GM19035 (cell line): ENCODE results near the gene NRM.
"Not testable (repeated sequence)": the region's sequence is repeated elsewhere in the genome, so short reads cannot be mapped to it uniquely, and the experiment has no call there.

Experiments
- ATAC-seq: cut with Tn5 transposase; IDR thresholded peaks from one replicate; pipeline ENCODE4 v1.9.1; 2021; ENCODE audit not compliant: unreplicated experiment

Gene NRM, protein sequence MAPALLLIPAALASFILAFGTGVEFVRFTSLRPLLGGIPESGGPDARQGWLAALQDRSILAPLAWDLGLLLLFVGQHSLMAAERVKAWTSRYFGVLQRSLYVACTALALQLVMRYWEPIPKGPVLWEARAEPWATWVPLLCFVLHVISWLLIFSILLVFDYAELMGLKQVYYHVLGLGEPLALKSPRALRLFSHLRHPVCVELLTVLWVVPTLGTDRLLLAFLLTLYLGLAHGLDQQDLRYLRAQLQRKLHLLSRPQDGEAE

DNA sequence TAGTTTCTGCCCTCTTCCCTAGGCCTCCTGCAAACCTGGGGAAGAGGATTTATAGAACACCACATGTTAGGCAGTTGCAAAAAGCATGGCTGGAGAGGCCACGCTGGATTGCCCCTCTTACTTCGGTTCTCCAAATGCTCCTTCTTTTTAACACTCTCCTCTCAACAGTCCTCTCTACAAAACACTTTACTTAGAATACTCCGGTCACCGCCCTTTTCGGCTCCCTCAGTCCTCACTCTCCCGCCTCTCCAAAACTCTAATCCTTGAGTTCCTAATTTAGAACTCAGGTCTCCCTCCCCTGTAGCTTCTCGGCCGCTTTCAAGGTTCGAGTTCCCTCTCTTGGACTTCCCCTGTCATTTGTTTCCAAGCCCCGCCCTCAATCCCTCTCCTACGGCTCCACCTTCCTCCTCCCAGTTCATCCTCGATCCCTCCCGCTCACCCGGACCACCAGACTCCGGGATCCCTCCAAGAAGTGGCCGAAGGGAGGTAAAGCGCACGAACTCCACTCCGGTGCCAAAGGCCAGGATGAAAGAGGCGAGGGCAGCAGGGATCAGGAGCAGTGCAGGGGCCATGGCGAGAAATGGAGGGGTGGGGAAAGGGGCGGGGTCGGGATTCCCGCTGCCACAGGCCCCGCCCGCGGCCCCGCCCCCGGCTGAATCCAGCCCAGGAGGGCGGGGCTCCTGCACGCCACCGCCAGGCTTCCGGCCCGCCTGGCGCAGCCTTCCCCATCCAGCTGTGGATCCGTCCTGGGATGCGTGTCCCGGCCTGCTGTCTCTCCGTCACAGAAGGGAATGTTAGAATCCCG, at the start of gene NRM:
NRM (minus strand) TSS at position 582 of the 805 bp plus-strand sequence; CDS start at position 572, 10 bp downstream.
- ATAC-seq = no peak

DNA sequence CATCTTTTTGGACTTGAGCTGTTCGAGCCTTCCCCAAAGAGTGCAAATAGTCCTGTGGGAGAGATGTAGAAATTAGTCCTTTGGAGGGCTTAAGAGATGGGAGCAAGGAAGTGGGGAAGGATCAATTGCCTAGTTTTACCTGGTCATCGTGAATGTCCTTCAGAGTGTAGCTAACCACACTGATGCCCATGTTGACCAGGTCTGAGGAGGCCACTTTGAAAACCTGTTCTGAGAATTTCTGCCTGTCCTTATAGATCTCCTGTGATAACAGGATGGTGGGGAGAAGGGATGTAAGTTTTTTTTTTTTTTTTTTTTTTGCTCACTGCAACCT, 49.7 kb upstream of the NRM start:
- ATAC-seq = no peak

DNA sequence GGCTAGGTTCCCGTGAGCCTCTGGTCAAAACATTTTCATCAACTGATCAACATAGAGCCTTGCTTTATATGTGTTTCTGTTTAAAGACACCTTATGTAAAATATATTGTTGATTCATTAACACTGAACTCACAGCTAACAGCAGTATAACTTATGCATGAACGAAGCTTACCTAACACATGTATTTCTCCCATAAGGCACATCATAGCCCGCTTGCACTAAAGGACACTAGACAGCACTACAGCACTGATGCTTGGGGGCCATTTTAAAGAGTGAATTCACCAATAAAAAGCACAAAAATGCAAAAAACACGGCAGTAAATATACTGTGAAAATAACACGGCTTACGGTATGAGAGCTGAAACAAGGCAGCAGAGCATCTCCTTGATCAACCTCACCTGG, 47.7 kb upstream of the NRM start:
- ATAC-seq = no peak

DNA sequence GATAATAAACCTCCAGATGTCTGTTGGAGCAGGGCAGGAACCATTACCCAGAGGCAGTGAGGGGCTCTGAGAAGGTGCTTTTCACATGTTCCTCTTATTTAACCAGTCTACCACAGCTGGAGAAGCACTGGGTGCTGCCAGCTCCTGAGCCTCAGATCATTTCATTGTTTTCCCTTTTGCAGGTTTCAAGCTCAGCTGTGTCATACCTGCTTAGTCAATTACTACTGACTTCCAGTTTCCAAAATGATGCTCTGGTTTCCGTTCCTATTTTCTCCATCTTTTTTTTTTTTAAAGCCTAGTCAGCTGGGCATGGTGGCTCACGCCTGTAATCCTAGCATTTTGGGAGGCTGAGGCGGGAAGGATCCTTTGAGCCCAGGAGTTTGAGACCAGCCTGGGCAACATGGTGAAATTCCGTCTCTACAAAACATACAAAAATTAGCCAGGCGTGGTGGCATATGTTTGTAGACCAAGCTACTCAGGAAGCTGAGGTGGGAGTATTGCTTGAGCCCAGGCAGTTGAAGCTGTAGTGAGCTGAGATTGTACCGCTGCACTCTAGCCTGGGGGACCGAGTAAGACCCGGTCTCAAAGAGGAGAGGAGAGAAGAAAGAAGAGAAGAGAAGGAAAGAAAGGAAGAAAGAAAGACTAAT, 45.0 kb upstream of the NRM start:
- ATAC-seq = no peak

GRCh38 chr6:30732237-30732943, 41.6 kb upstream of the NRM start:
- ATAC-seq = no peak

- no peak for ATAC-seq
Measured at GRCh38 chr6:30730601-30731435, 40.0 kb upstream of the NRM start.

DNA sequence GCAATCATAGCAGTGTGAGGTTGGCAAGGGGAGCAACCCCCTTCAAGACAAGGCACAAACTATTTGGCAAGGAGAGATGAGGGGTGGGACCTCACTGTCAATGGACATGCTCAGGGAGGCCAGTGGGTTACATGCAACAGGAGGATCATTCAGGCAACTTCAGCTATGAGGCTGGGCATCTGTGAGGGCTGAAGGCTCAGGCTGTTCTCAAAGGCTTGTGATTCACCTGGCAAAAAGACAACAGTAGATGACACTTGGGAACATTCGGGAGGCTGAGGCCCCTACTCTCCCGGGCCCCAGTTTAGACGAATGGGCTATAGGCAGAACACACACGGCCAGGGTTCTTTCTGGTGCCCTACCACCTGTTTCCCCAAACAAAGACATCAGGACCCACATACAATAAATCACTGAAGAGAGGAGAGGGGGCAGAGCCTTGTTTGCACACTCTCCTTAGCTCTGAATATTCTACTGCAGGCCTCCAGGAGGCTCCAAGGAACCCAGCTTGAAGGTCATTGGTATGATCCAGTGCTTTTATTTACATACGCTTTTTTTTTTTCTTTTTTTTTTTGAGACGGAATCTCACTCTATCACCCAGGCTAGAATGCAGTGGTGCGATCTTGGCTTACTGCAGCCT, 37.3 kb upstream of the NRM start:
- ATAC-seq = no peak

GRCh38 chr6:30726506-30727413, 36.0 kb upstream of the NRM start:
- no peak for ATAC-seq

DNA sequence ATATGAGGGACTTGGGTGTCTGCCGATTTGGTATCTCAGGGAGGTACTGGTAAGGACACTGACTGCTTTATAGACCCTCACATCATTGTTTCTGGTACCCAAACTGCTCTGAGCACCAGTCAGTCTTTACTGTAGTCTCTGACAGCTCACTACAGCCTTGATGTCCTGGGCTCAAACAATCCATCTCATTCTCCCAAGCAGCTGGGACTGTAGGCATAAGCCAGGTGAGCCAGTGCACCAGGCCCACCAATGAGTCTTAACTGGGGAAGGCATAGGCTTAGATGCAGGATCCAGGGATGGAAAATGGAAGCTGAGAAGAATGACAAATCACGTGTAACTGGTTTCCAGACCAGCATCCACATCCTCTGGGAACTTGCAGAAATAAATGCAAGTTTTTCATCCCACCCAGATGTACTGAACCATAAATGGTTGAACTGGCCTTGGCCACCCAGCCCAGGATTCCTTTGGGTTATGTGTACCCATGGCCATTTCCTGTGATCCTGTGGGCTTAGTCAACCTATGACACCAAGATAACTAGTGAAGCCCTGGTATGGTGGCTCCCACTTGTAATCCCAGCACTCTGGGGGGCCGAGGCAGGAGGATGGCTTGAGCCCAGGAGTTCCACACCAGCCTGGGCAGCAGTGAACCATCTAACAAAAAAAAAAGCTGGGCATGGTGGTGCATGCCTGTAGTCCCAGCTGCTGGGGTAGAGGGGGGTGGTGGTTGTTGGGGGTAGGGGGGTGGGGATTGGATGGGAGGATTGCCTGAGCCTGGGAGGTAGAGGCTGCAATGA, 35.1 kb upstream of the NRM start:
- ATAC-seq = no peak

- no peak for ATAC-seq
Measured at GRCh38 chr6:30724906-30725667, 34.3 kb upstream of the NRM start.

DNA sequence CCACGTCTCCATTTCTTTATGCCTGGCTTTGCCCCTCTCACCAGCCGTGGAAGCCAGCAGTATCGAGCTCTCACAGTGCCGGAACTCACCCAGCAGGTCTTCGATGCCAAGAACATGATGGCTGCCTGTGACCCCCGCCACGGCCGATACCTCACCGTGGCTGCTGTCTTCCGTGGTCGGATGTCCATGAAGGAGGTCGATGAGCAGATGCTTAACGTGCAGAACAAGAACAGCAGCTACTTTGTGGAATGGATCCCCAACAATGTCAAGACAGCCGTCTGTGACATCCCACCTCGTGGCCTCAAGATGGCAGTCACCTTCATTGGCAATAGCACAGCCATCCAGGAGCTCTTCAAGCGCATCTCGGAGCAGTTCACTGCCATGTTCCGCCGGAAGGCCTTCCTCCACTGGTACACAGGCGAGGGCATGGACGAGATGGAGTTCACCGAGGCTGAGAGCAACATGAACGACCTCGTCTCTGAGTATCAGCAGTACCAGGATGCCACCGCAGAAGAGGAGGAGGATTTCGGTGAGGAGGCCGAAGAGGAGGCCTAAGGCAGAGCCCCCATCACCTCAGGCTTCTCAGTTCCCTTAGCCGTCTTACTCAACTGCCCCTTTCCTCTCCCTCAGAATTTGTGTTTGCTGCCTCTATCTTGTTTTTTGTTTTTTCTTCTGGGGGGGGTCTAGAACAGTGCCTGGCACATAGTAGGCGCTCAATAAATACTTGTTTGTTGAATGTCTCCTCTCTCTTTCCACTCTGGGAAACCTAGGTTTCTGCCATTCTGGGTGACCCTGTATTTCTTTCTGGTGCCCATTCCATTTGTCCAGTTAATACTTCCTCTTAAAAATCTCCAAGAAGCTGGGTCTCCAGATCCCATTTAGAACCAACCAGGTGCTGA, 33.3 kb upstream of the NRM start:
- ATAC-seq = not testable (repeated sequence)

GRCh38 chr6:30723159-30723842, 32.5 kb upstream of the NRM start:
- ATAC-seq = not testable (repeated sequence)

GRCh38 chr6:30722280-30723112, 31.7 kb upstream of the NRM start:
- no peak for ATAC-seq

GRCh38 chr6:30722025-30722279, 31.2 kb upstream of the NRM start:
- not testable (repeated sequence) for ATAC-seq
